DOHH2 (cell line): Measurements from ENCODE around the gene WLS.
A peak's percentile ranks its signal among the peaks of the same experiment; 100 is the strongest.

ENCODE experiments used
- H3F3A ChIP-seq: fragments of 200-600 bp; sonication (generic), shearing (Covaris generic); 2 replicates; pipeline ENCODE4 v1.6.0; 2016; ENCODE audit warnings: antibody characterized with exemption, mild to moderate bottlenecking; ENCODE audit not compliant: control insufficient read depth, insufficient read depth
- H3K27ac ChIP-seq: fragments of 200-600 bp; sonication (generic); 2 replicates; pipeline ENCODE4 v1.5.1; 2014; ENCODE audit warnings: low read depth, mild to moderate bottlenecking, low read length, moderate library complexity
- H3K27me3 ChIP-seq: fragments of 200-600 bp; sonication (generic); 2 replicates; pipeline ENCODE4 v1.6.1; 2014; ENCODE audit warnings: mild to moderate bottlenecking, low read length, mixed read lengths; ENCODE audit not compliant: control insufficient read depth
- H3K36me3 ChIP-seq: fragments of 200-600 bp; sonication (generic); 2 replicates; pipeline ENCODE4 v1.6.1; 2014; ENCODE audit warnings: mild to moderate bottlenecking, low read length, moderate library complexity, mixed read lengths; ENCODE audit not compliant: control insufficient read depth
- H3K4me1 ChIP-seq: fragments of 200-600 bp; sonication (generic); 2 replicates; pipeline ENCODE4 v1.6.1; 2014; ENCODE audit warnings: mild to moderate bottlenecking, low read length, mixed read lengths; ENCODE audit not compliant: control insufficient read depth
- H3K4me2 ChIP-seq: fragments of 200-600 bp; sonication (generic); 2 replicates; pipeline ENCODE4 v1.6.0; 2014; ENCODE audit warnings: mild to moderate bottlenecking, low read length, moderate library complexity
- H3K4me3 ChIP-seq: fragments of 200-600 bp; sonication (generic); 2 replicates; pipeline ENCODE4 v1.5.1; 2014; ENCODE audit warnings: mild to moderate bottlenecking, low read length, mixed read lengths
- H3K79me2 ChIP-seq: fragments of 200-600 bp; sonication (generic); 2 replicates; pipeline ENCODE4 v1.6.1; 2014; ENCODE audit warnings: mild to moderate bottlenecking, low read length, mixed read lengths; ENCODE audit not compliant: control insufficient read depth
- H3K9me2 ChIP-seq: fragments of 200-600 bp; sonication (generic); replicated peaks from 2 replicates; pipeline ENCODE4 v1.6.1; 2014; ENCODE audit warnings: mild to moderate bottlenecking, low read length, mixed read lengths; ENCODE audit not compliant: control insufficient read depth
- H3K9me3 ChIP-seq: fragments of 200-600 bp; sonication (generic); 2 replicates; pipeline ENCODE4 v1.6.1; 2014; ENCODE audit warnings: antibody characterized with exemption, low read length, mixed read lengths; ENCODE audit not compliant: control insufficient read depth, insufficient read depth
- H4K20me1 ChIP-seq: fragments of 200-600 bp; sonication (generic); 2 replicates; pipeline ENCODE4 v1.6.0; 2014; ENCODE audit warnings: low read depth, mild to moderate bottlenecking, antibody characterized with exemption, low read length, moderate library complexity; ENCODE audit not compliant: control insufficient read depth, insufficient read depth
- EZH2phosphoT487 ChIP-seq: fragments of 200-600 bp; sonication (generic); IDR thresholded peaks from 2 replicates; pipeline ENCODE4 v1.6.1; 2017; ENCODE audit warnings: borderline replicate concordance, mild to moderate bottlenecking, antibody characterized with exemption, low read length, moderate library complexity, mixed read lengths
- TF ChIP-seq, protein P1 (sequence below): fragments of 200-600 bp; sonication (generic); IDR thresholded peaks from one replicate; pipeline ENCODE4 v1.5.1; 2014; ENCODE audit warnings: antibody characterized with exemption, mild to moderate bottlenecking, low read depth, low read length; ENCODE audit not compliant: poor library complexity, severe bottlenecking

Gene WLS

DNA sequence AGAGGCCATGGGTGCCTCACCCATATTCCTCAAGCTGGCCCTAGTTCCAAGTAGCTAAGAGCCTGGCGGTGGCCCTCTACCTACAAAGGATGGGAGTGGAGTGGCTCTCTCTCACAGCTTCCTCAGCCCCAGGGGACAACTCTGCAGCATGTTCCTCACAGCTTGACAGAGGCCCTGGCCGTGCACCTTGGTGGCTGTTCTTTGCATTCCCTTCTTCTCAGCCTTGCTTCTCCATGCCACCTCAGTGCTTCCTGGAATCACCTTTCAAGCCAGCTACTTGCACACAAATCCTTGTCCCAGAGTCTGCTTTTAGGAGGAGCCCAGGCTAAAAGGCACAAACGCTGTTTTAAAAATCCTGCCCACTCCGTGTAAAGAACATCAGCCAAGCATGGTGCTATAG lies 112.9 kb downstream of the WLS start:
- Histone ChIP-seq H3K36me3 (no peaks in the 10 kb centered on the region), H3F3A (no peaks in the 10 kb centered on the region), H3K9me3 (no peaks in the 10 kb centered on the region), H4K20me1 (no peaks in the 10 kb centered on the region), H3K4me2 (no peak overlapping the region), H3K27me3 (no peaks in the 10 kb centered on the region), H3K9me2 (no peaks in the 10 kb centered on the region), H3K4me3 (no peak overlapping the region), H3K79me2 (no peaks in the 10 kb centered on the region), H3K27ac (no peak overlapping the region), H3K4me1 (no peaks in the 10 kb centered on the region)
- TF ChIP-seq, protein P1, sequence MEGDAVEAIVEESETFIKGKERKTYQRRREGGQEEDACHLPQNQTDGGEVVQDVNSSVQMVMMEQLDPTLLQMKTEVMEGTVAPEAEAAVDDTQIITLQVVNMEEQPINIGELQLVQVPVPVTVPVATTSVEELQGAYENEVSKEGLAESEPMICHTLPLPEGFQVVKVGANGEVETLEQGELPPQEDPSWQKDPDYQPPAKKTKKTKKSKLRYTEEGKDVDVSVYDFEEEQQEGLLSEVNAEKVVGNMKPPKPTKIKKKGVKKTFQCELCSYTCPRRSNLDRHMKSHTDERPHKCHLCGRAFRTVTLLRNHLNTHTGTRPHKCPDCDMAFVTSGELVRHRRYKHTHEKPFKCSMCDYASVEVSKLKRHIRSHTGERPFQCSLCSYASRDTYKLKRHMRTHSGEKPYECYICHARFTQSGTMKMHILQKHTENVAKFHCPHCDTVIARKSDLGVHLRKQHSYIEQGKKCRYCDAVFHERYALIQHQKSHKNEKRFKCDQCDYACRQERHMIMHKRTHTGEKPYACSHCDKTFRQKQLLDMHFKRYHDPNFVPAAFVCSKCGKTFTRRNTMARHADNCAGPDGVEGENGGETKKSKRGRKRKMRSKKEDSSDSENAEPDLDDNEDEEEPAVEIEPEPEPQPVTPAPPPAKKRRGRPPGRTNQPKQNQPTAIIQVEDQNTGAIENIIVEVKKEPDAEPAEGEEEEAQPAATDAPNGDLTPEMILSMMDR, result no peak
- TF ChIP-seq EZH2phosphoT487, result no peak

DNA sequence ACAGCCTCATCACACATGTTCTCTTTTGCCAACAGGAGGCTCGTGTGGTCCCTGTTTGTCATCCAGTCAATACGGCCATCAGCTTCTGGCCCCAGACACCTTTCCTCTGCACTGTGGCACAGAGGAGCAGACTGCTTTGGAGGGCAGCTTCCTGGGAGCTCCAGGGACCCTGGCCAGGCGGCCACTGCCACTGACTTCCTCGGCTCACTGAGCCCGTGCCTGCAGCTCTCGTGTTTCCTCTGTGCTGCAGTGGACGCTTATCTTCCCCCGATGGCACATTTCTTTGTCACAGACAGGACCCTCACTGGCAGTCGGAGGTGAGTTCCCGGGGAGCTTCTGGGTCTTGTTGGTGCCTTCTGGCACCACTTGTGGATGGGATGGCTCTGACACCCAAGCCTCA lies 114.9 kb downstream of the WLS start:
- H3K79me2 ChIP-seq, result no peaks in the 10 kb centered on the region
- no peaks in the 10 kb centered on the region for H3F3A ChIP-seq
- TF ChIP-seq, protein P1, result no peak
- no peak for TF ChIP-seq EZH2phosphoT487
- H4K20me1 ChIP-seq, result no peaks in the 10 kb centered on the region
- no peaks in the 10 kb centered on the region for H3K9me3 ChIP-seq
- H3K4me1 ChIP-seq, result no peaks in the 10 kb centered on the region
- H3K4me2 ChIP-seq, result no peak overlapping the region
- H3K36me3 ChIP-seq, result no peaks in the 10 kb centered on the region
- H3K27me3 ChIP-seq, result no peaks in the 10 kb centered on the region
- H3K4me3 ChIP-seq, result no peak overlapping the region
- H3K27ac ChIP-seq, result no peak overlapping the region
- H3K9me2 ChIP-seq, result no peaks in the 10 kb centered on the region

DNA sequence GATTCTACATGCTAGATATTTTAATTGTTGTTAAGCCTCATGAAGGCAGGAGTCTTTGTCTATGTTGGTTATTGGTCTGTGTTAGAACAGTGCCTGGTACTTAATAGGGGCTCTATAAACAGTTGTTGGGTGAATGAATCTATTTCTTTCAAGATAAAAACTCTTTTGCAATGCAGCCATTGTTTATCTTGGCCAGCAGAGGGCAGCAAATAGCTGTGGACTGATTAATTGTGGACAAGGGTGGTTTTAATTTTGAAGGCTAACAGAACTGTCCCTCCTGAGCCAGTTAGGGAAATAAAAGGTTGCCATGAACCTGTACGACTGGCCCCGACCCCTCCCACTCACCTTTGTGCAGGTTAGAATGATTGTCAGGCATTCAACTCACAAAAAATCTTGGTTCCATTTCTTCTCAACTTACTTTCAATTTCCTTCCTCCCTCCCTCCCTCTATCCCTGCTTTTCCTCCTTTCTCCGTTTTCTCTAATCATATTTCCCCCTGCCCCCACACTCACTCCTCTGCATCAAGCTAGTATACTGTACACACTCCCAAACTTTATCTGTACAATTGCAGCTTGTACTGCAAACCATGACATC lies 115.6 kb downstream of the WLS start:
- H3K4me1 ChIP-seq, result no peaks in the 10 kb centered on the region
- no peaks in the 10 kb centered on the region for H3K27me3 ChIP-seq
- TF ChIP-seq EZH2phosphoT487, result no peak
- TF ChIP-seq, protein P1, result peak; percentile 89
- no peaks in the 10 kb centered on the region for H3F3A ChIP-seq
- no peaks in the 10 kb centered on the region for H3K36me3 ChIP-seq
- H4K20me1 ChIP-seq, result no peaks in the 10 kb centered on the region
- H3K4me3 ChIP-seq, result no peak overlapping the region
- no peaks in the 10 kb centered on the region for H3K79me2 ChIP-seq
- H3K4me2 ChIP-seq, result no peak overlapping the region
- H3K9me2 ChIP-seq, result no peaks in the 10 kb centered on the region
- H3K27ac ChIP-seq, result no peak overlapping the region
- no peaks in the 10 kb centered on the region for H3K9me3 ChIP-seq
